LNCAP (cell line): Measurements from ENCODE around the gene OBP2A.

Experiments
- CTCF ChIP-seq: fragments of 450-650 bp; IDR thresholded peaks from 2 replicates; pipeline ENCODE4 v1.5.1; 2017; ENCODE audit warnings: mild to moderate bottlenecking

OBP2A gene

GRCh38 chr9:135526730-135527571, 19.0 kb upstream of the OBP2A start:
- TF ChIP-seq CTCF: no peak

GRCh38 chr9:135530146-135530545, 15.8 kb upstream of the OBP2A start:
- TF ChIP-seq CTCF: no peak

- TF ChIP-seq CTCF: no peak
These were observed 14.8 kb upstream of the OBP2A start for GRCh38 chr9:135531096-135531495.

- TF ChIP-seq CTCF: no peak
These were observed 12.8 kb upstream of the OBP2A start for GRCh38 chr9:135533113-135533512.

- no peak for TF ChIP-seq CTCF
These were observed 12.3 kb upstream of the OBP2A start for GRCh38 chr9:135533674-135534073.

- no peak for TF ChIP-seq CTCF
These were observed 9.7 kb upstream of the OBP2A start for GRCh38 chr9:135536216-135536615.

- no peak for TF ChIP-seq CTCF
These were observed 818 bp upstream of the OBP2A start for GRCh38 chr9:135544981-135545635.
